Endothelial cell (in vitro differentiated cells): ENCODE results near the gene RNF7. TPM values are rescaled to one million over a fixed set of nuclear protein-coding genes. Genes with fewer than 3 reads are reported as not detected.
A peak's percentile ranks its signal among the peaks of the same experiment; 100 is the strongest.

ENCODE experiments used
- DNase-seq: peaks from one replicate; pipeline ENCODE4 v3.0.0; 2021; ENCODE audit warnings: low spot score
- H3K27ac Mint-ChIP-seq: one replicate; pipeline ENCODE4 v1.8.0; 2021; ENCODE audit warnings: mixed read lengths, inconsistent platforms; ENCODE audit not compliant: unreplicated experiment
- H3K27me3 Mint-ChIP-seq: one replicate; pipeline ENCODE4 v1.8.0; 2021; ENCODE audit warnings: mild to moderate bottlenecking, moderate library complexity, mixed read lengths, inconsistent platforms; ENCODE audit not compliant: unreplicated experiment
- H3K36me3 Mint-ChIP-seq: one replicate; pipeline ENCODE4 v1.8.0; 2021; ENCODE audit warnings: mild to moderate bottlenecking, low read depth, mixed read lengths, inconsistent platforms; ENCODE audit not compliant: unreplicated experiment
- H3K4me1 Mint-ChIP-seq: one replicate; pipeline ENCODE4 v1.8.0; 2021; ENCODE audit warnings: mild to moderate bottlenecking, mixed read lengths, inconsistent platforms; ENCODE audit not compliant: unreplicated experiment
- H3K4me3 Mint-ChIP-seq: one replicate; pipeline ENCODE4 v1.8.0; 2021; ENCODE audit warnings: mild to moderate bottlenecking, mixed read lengths, inconsistent platforms; ENCODE audit not compliant: unreplicated experiment
- H3K9me3 Mint-ChIP-seq: one replicate; pipeline ENCODE4 v1.8.0; 2021; ENCODE audit warnings: mixed read lengths, inconsistent platforms; ENCODE audit not compliant: unreplicated experiment
- CTCF ChIP-seq: fragments of 200-600 bp; sonication (generic); IDR thresholded peaks from one replicate; pipeline ENCODE4 v1.5.0; 2021; ENCODE audit warnings: antibody characterized with exemption; ENCODE audit not compliant: unreplicated experiment
- total RNA-seq: library from RNA; stranded (reverse); fragmentation: NEBNext Ultra II Directional; extraction: Animal tissue kit (Norgen Biotek cat#: 25700); gene quantifications from one replicate; pipeline ENCODE4 v1.2.1, GENCODE V29; 2021; ENCODE audit not compliant: unreplicated experiment

Gene RNF7
- total RNA-seq, 1 donor from 2014 or later: 184 TPM

GRCh38 chr3:141790171-141790570 lies 52.1 kb downstream of the RNF7 start:
- no peak for TF ChIP-seq CTCF
- peaks cover 14% of the 10 kb centered on the region for H3K4me1 Mint-ChIP-seq
- H3K4me3 Mint-ChIP-seq: no peak overlapping the region
- no peaks in the 10 kb centered on the region for H3K36me3 Mint-ChIP-seq
- H3K27ac Mint-ChIP-seq: no peak overlapping the region
- no peaks in the 10 kb centered on the region for H3K9me3 Mint-ChIP-seq
- DNase-seq: no peak
- H3K27me3 Mint-ChIP-seq: peaks cover 3% of the 10 kb centered on the region

GRCh38 chr3:141792495-141792894 lies 54.4 kb downstream of the RNF7 start:
- DNase-seq: no peak
- no peak for TF ChIP-seq CTCF
- Mint-ChIP-seq H3K9me3 (no peaks in the 10 kb centered on the region), H3K27me3 (peaks cover 10% of the 10 kb centered on the region), H3K4me3 (no peak overlapping the region), H3K36me3 (no peaks in the 10 kb centered on the region), H3K27ac (no peak overlapping the region), H3K4me1 (peaks cover 35% of the 10 kb centered on the region)

GRCh38 chr3:141793476-141794260 lies 55.6 kb downstream of the RNF7 start:
- no peak for TF ChIP-seq CTCF
- H3K9me3 Mint-ChIP-seq: no peaks in the 10 kb centered on the region
- DNase-seq: no peak
- H3K4me3 Mint-ChIP-seq: no peak overlapping the region
- no peaks in the 10 kb centered on the region for H3K36me3 Mint-ChIP-seq
- peaks cover 47% of the 10 kb centered on the region for H3K4me1 Mint-ChIP-seq
- H3K27me3 Mint-ChIP-seq: peaks cover 10% of the 10 kb centered on the region
- no peak overlapping the region for H3K27ac Mint-ChIP-seq

GRCh38 chr3:141795276-141795675 lies 57.2 kb downstream of the RNF7 start:
- Mint-ChIP-seq H3K27ac (no peak overlapping the region), H3K4me1 (peaks cover 62% of the 10 kb centered on the region), H3K9me3 (no peaks in the 10 kb centered on the region), H3K4me3 (peak overlapping the region; percentile 83), H3K36me3 (peaks cover 3% of the 10 kb centered on the region), H3K27me3 (peaks cover 10% of the 10 kb centered on the region)
- no peak for DNase-seq
- TF ChIP-seq CTCF: no peak

GRCh38 chr3:141795741-141796080 lies 57.6 kb downstream of the RNF7 start:
- TF ChIP-seq CTCF: no peak
- Mint-ChIP-seq H3K4me1 (peaks cover 66% of the 10 kb centered on the region), H3K27ac (peak overlapping the region; percentile 78), H3K27me3 (peaks cover 10% of the 10 kb centered on the region), H3K9me3 (no peaks in the 10 kb centered on the region), H3K36me3 (peaks cover 7% of the 10 kb centered on the region), H3K4me3 (peak overlapping the region; percentile 83)
- no peak for DNase-seq
